Upper lobe of left lung (tissue), 6 donors: Measurements from ENCODE around the gene CACNA2D2. TPM values are rescaled to one million over a fixed set of nuclear protein-coding genes. Genes with fewer than 3 reads are reported as not detected.

Experiments
- ATAC-seq, 2 donors: fragments of 200-7000 bp; cut with Tn5 transposase; one replicate each; pipeline ENCODE4 v1.9.1; 2022; ENCODE audit warnings: mild to moderate bottlenecking in 2 of 2, moderate library complexity in 2 of 2; ENCODE audit not compliant: low FRiP score in 2 of 2
- DNase-seq, 2 donors: peaks; one replicate each; pipeline ENCODE4 v3.0.0-alpha.2; 2019 to 2020
- H3K27ac ChIP-seq, 4 donors: fragments of 200-600 bp; sonication (generic); one replicate each; pipeline ENCODE4 v1.5.1; 2016 to 2019
- H3K27me3 ChIP-seq, 4 donors: fragments of 200-600 bp; sonication (generic); one replicate each; pipeline ENCODE4 v1.5.1; 2017 to 2019
- H3K36me3 ChIP-seq, 4 donors: fragments of 200-600 bp; sonication (generic); one replicate each; pipeline ENCODE4 v1.5.1; 2016 to 2019
- H3K4me1 ChIP-seq, 4 donors: fragments of 200-600 bp; sonication (generic); one replicate each; pipeline ENCODE4 v1.5.1; 2018 to 2019
- H3K4me3 ChIP-seq, 4 donors: fragments of 200-600 bp; sonication (generic); one replicate each; pipeline ENCODE4 v1.5.1; 2017 to 2019; ENCODE audit warnings: mild to moderate bottlenecking in 2 of 4, moderate library complexity in 1 of 4
- H3K9me3 ChIP-seq, 4 donors: fragments of 200-600 bp; sonication (generic); one replicate each; pipeline ENCODE4 v1.5.1; 2018 to 2019
- EP300 ChIP-seq, 4 donors: sonication (generic); formaldehyde crosslinking; IDR thresholded peaks; one replicate each; pipeline ENCODE4 v1.5.1; 2017; ENCODE audit warnings: antibody characterized with exemption in 4 of 4, control low read depth in 2 of 4
- POLR2A ChIP-seq, 4 donors: fragments of 450-650 bp; IDR thresholded peaks; one replicate each; pipeline ENCODE4 v1.5.1; 2016 to 2017; ENCODE audit warnings: antibody characterized with exemption in 4 of 4, mild to moderate bottlenecking in 2 of 4
- POLR2AphosphoS5 ChIP-seq, 2 donors: sonication (generic); formaldehyde crosslinking; IDR thresholded peaks; one replicate each; pipeline ENCODE4 v1.5.1; 2017; ENCODE audit warnings: antibody characterized with exemption in 2 of 2
- WGBS, 2 donors: methylation state at CpG; one replicate each; pipeline ENCODE4 v1.1.5; 2017 to 2018; 5-methylcytosine and 5-hydroxymethylcytosine counted together
- total RNA-seq, 6 donors: library from RNA; depleted of rRNA in 4 of 6; stranded (reverse); fragments of >200 nt in 4 of 6; gene quantifications; one replicate each; pipeline versions ENCODE4 v1.1.0 to v1.2.1, GENCODE V29; 2016 to 2021
- TF ChIP-seq, protein P1 (sequence below), 6 experiments: fragments of 450-650 bp in 4 of 6; fragments of 200-600 bp in 2 of 6; sonication (generic) in 2 of 6; IDR thresholded peaks; one replicate each; pipeline ENCODE4 v1.5.1; 2016 to 2019; ENCODE audit warnings: antibody characterized with exemption in 6 of 6
- donor health status: DM: no; HTN: no; CAD: no; lungs with moderate emphysema.
- donor health status: DM: no; HTN: yes; CAD: no; lungs with severe emphysema.

The CACNA2D2 gene
- total RNA-seq, 6 donors from 2014 or later = 71.5 to 213 (median 113) TPM

DNA sequence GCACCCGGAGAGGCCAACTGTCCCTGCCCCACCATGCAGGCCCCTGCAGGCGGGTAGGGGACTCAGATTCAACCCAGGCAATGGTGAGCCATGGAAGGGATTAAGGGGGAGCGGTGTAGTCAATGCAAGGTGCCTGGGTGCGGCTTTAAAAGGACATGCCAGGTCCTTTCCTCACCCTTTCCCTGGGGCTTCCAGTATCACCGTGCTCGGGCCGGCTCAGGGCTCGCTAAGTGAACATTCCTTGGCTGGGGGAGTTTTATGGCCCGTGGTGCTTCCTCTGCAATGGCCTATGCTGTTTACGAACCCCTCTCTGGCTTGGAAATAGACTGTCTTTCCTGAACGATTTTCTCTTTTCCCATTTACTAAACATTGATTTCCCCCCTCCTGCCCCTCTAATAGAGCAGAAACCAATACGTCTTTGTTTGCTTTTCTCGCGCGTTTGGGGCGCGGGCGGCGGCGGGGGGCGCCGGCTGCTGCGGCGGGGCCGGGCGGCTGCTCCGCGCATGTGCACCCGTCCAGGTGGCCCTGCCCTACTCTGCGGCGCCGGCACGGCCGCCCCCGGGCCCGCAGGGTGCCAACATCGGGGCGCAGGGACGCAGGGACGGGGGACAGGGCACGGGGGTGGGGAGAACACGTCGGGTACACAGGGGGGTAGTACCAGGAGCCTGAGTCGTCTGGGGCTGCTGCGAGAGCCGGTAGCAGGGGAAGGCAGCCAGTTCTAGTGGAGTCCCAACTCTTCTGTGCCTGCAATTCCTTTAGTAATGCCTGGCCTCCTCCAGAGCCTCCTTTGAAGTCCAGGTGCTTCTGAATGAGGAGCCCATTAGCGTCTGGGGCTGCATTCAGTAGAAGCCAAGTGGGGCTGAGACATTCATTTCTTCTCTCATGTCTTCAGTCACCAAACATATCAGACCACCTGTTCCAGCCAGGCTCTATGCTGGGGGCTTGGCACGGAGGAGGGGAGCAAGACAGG lies 26.9 kb upstream of the CACNA2D2 start:
- Histone ChIP-seq H3K4me3 (peak overlapping the region in 3 of 4 donors; percentile 6 to 17 (median 14)), H3K4me1 (peaks cover 3 to 4% (median 3%) of the 10 kb centered on the region in 4 donors), H3K9me3 (no peaks in the 10 kb centered on the region), H3K27me3 (no peaks in the 10 kb centered on the region), H3K27ac (no peak overlapping the region), H3K36me3 (no peaks in the 10 kb centered on the region)
- TF ChIP-seq EP300 (IDR thresholded peaks at IDR 0.05) (no peak), POLR2AphosphoS5 (IDR thresholded peaks at IDR 0.05) (no peak), POLR2A (IDR thresholded peaks at IDR 0.05) (no peak)
- TF ChIP-seq, protein P1, sequence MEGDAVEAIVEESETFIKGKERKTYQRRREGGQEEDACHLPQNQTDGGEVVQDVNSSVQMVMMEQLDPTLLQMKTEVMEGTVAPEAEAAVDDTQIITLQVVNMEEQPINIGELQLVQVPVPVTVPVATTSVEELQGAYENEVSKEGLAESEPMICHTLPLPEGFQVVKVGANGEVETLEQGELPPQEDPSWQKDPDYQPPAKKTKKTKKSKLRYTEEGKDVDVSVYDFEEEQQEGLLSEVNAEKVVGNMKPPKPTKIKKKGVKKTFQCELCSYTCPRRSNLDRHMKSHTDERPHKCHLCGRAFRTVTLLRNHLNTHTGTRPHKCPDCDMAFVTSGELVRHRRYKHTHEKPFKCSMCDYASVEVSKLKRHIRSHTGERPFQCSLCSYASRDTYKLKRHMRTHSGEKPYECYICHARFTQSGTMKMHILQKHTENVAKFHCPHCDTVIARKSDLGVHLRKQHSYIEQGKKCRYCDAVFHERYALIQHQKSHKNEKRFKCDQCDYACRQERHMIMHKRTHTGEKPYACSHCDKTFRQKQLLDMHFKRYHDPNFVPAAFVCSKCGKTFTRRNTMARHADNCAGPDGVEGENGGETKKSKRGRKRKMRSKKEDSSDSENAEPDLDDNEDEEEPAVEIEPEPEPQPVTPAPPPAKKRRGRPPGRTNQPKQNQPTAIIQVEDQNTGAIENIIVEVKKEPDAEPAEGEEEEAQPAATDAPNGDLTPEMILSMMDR (IDR thresholded peaks at IDR 0.05) = no peak
- ATAC-seq (no peak), DNase-seq (peak in 1 of 2 donors; percentile 84)
- WGBS, 2 donors = 17 to 21% methylated on average over 18 to 47 of the region's 48 CpGs

DNA sequence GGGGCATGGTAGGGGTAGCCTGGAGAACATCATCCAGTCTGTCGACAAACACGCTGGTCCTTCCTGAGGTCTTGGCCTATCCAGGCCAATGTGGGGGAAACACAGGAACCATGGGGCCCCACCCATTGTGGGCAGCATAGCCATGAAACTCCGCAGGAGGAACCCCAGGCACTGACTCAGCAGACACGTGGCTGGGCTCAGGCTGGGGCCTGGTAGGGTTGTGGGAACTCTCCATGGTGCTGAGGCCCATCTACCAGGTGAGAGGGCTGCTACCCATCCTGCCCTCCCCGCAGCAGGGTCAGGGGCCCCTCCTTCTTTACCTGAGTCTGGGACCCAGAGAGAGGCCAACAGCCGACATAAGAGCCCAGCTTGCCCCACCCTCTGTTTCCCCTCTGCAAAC lies 22.6 kb upstream of the CACNA2D2 start:
- H3K27me3 ChIP-seq = no peaks in the 10 kb centered on the region
- H3K27ac ChIP-seq = no peak overlapping the region
- peak in 1 of 2 donors; percentile 44 for DNase-seq
- H3K4me3 ChIP-seq = no peak overlapping the region
- H3K36me3 ChIP-seq = no peaks in the 10 kb centered on the region
- 28 to 39% methylated on average over 2 to 6 of the region's 6 CpGs for WGBS, 2 donors
- peak; percentile 53 to 55 for ATAC-seq
- peaks cover 3 to 4% (median 3%) of the 10 kb centered on the region in 4 donors for H3K4me1 ChIP-seq
- no peaks in the 10 kb centered on the region for H3K9me3 ChIP-seq
- no peak for TF ChIP-seq POLR2A (IDR thresholded peaks at IDR 0.05)
- TF ChIP-seq EP300 (IDR thresholded peaks at IDR 0.05) = no peak
- TF ChIP-seq, protein P1 (IDR thresholded peaks at IDR 0.05) = no peak
- TF ChIP-seq POLR2AphosphoS5 (IDR thresholded peaks at IDR 0.05) = no peak

GRCh38 chr3:50525191-50525910 lies 21.9 kb upstream of the CACNA2D2 start:
- no peak overlapping the region for H3K4me3 ChIP-seq
- no peaks in the 10 kb centered on the region for H3K36me3 ChIP-seq
- no peaks in the 10 kb centered on the region for H3K27me3 ChIP-seq
- H3K4me1 ChIP-seq = peaks cover 1 to 3% (median 3%) of the 10 kb centered on the region in 4 donors
- H3K9me3 ChIP-seq = no peaks in the 10 kb centered on the region
- DNase-seq (no peak), ATAC-seq (no peak)
- TF ChIP-seq POLR2AphosphoS5 (IDR thresholded peaks at IDR 0.05) (no peak), EP300 (IDR thresholded peaks at IDR 0.05) (no peak), POLR2A (IDR thresholded peaks at IDR 0.05) (no peak)
- TF ChIP-seq, protein P1 (IDR thresholded peaks at IDR 0.05) = no peak
- no peak overlapping the region for H3K27ac ChIP-seq
- WGBS, 2 donors = 75 to 76% methylated on average over 6 to 9 of the region's 9 CpGs

DNA sequence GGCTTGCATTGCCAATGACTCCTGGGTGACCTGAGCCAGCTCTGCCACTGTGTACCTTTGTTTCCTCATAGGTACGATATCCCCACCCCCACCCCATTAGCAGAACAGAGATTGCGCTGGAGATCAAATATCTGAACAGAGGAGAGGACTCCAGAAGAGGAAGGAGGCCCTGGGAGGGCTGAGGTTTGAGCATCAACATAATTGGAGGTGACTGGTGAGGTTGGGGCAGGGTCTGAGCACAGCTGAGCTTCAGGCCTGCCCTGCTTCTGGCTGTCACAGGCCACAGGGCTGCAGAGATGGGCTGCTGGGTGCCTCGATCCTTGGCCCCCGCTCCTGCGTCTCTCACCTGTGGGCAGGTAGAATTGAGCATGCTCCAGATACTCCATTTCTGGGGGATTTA lies 21.3 kb upstream of the CACNA2D2 start:
- Histone ChIP-seq H3K9me3 (no peaks in the 10 kb centered on the region), H3K27ac (no peak overlapping the region), H3K36me3 (no peaks in the 10 kb centered on the region), H3K4me1 (peaks cover 0 to 2% (median 0%) of the 10 kb centered on the region in 4 donors), H3K27me3 (no peaks in the 10 kb centered on the region), H3K4me3 (no peak overlapping the region)
- ATAC-seq (no peak), DNase-seq (no peak)
- WGBS, 2 donors = 82 to 86% methylated on average over 3 to 5 of the region's 5 CpGs
- TF ChIP-seq EP300 (IDR thresholded peaks at IDR 0.05) (no peak), POLR2AphosphoS5 (IDR thresholded peaks at IDR 0.05) (no peak), POLR2A (IDR thresholded peaks at IDR 0.05) (no peak)
- TF ChIP-seq, protein P1 (IDR thresholded peaks at IDR 0.05) = no peak
